NCI-H1092 (cell line): ENCODE data around the gene CCSER1.
"Not testable (repeated sequence)": the region's sequence is repeated elsewhere in the genome, so short reads cannot be mapped to it uniquely, and the experiment has no call there.

ENCODE experiments used
- DNase-seq: peaks from one replicate; lab custom pipeline; 2025; lab: John Stamatoyannopoulos, UW

The CCSER1 gene

DNA sequence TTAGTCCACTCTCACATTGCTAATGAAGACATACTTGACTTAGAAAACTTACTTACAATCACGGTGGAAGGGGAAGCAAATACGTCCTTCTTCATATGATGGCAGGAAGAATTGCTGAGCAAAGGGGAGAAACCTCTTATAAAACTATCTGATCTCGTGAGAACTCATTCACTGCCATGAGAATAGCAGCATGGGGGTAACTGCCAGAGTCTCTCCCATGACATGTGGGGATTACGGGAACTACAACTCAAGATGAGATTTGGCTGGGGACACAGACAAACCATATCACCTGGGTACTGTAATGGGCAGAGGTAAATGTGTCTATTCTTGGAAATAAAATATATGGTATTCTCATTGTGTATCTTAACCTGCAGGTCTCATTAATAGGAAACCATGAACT lies 1464.9 kb downstream of the CCSER1 start:
- DNase-seq: no peak

DNA sequence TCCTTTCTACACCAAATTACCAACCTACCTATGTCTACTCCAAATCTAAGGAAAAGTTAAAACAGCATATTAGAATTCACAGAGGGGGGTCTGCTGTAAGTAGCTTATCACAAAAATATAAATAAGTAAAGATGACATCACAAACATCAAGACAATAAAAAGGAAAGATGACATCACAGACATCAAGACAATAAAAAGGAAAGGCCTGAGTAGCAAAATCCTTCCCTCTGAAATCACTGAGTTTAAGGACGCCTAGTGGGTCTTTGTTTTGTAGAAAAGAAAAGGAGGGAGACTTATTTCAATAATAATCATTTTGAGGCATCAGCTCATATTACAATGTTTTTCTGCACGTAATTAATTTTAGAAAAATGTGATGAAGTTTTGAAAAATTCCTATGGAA lies 1469.5 kb downstream of the CCSER1 start:
- no peak for DNase-seq

DNA sequence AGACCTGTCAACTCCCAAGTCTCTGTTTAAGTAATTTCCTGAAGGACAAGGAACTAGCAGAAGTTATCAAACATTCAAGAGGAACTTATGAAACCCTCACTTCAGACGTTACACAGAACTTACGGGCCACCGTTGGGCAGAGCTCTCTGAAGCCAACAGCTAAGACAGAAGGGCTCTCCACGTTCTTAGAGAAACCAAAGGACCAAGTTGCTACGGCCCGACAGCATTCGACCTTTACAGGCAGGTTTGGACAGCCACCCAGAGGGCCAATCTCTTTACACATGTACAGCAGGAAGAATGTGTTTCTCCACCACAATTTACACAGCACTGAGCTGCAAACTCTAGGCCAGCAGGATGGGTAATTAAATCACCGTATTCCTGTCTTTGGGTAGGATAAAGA lies 1471.5 kb downstream of the CCSER1 start:
- DNase-seq: no peak

DNA sequence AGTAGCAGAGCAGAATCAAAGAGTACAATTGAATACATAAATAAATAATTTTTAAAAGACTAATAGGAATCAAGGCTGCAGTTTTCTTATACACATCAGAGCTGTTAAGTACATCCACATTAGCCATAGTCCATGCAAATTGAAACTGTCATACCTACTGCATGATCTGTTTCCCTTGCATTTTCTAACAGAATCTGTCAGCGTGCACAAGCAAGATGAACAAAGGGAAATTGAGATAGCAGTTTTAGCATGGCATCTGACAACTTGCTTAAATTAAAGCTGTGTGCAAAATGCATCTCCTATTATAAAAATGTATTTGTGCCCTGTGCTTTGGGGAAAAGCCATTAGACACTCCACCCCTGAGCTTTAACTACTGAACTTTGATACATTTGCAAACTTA lies 1473.1 kb downstream of the CCSER1 start:
- DNase-seq: no peak

DNA sequence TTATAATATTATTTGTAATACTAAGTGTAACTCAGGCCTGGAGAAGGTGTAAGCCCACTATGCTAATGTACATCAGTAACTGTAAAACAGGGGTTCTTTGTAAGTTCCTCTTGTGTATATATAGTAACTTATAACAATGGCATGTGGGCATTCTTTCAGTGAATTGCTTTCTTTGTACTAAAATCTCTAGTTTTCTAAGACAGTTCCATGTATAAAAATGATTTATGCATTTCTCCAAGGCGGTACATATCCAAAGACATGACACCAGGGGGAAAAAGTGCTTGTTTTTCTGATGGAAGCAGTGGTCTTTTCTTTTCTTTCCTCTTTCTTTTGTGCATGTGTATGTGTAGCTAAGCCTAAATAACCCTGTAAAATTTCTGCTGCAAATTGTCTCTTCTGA lies 1474.2 kb downstream of the CCSER1 start:
- DNase-seq: no peak

DNA sequence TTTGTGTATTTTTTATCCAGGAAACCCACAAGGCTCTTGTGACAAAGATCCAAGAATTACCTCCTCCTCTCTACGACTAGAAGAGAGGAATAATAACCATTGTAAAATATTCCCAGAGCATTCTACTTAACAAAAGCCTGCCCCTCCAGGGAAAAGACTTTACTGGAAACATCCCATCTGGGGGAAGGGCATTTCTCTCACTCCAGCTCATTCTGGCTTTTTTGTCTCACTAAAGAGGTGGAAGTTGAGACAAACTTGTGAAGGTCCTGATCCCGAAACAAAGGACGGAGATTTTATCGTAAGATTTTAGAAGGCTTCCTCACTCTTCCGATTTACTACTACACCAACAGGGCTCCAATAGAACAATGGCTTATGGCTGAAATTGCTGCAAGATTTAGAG lies 1484.6 kb downstream of the CCSER1 start:
- no peak for DNase-seq

DNA sequence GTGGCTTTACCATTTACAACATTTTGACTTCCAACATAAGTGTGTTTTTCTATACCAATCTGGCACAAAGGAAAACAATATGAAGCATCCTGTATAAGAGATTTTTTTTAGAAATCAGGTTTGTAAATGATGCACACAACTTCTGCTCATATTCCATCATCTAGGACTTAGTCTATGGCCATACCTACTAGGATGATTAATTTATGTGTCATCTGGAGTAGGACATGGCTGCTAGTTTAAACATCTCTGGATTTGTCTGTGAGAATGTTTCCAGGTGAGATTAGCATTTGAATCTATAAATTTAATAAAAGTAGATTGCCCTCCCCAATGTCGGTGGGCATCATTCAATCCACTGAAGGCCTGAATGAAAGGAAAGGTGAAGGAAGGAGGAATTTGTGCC lies 1493.8 kb downstream of the CCSER1 start:
- DNase-seq: no peak

DNA sequence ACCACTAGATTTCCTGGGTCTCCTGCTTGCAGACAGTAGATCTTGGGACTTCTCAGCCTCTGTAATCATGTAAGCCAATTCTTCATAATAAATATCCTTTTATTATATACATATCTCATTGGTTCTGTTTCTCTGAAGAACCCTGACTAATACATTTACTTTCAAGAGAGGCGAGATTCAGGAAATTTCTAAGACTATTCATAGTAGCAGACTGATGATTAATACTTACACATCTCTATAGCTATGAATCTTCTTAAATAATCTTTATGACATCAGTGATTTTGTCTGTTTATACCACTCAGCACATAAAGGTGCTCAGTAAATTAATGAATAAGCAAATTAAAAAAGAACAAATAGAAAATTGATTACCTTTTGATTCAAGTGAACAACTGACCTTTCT lies 1494.3 kb downstream of the CCSER1 start:
- DNase-seq: no peak

DNA sequence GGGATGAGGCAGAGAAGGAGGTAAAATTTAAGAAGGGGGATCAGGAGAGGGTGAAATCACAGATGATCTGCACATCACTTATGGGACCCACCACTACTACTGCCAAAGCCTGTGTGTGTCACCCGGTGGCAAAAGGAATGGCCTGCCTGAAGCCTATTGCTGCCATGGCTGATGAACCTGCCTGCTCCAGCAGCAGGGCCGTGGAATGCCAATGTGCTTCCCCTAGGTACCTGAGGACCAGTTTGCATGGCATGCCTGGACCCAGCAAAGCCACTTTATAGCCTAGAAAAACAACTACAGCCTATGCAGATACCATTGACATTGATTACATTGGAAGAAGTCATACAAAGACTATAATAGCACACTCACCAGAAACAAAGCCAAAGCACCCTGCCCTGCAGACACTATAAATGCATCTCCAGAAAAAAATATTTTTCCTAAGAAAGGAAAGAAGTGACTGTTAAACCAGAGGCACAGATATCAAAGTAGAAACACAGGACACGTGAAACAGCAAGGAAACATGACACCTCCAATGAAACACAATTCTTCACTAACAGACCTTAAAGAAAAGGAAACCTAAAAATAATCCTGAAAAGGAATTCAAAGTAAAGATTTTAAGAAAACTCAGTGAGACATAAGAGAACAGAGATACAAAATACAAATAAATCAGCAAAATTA lies 1495.9 kb downstream of the CCSER1 start:
- DNase-seq: no peak

DNA sequence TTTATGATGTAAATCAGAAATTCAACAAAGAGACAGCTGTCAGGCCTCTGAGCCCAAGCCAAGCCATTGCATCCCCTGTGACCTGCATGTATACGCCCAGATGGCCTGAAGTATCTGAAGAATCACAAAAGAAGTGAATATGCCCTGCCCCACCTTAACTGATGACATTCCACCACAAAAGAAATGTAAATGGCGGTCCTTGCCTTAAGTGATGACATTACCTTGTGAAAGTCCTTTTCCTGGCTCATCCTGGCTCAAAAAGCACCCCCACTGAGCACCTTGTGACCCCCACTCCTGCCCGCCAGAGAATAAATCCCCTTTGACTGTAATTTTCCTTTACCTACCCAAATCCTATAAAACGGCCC lies 1496.4 kb downstream of the CCSER1 start:
- not testable (repeated sequence) for DNase-seq

DNA sequence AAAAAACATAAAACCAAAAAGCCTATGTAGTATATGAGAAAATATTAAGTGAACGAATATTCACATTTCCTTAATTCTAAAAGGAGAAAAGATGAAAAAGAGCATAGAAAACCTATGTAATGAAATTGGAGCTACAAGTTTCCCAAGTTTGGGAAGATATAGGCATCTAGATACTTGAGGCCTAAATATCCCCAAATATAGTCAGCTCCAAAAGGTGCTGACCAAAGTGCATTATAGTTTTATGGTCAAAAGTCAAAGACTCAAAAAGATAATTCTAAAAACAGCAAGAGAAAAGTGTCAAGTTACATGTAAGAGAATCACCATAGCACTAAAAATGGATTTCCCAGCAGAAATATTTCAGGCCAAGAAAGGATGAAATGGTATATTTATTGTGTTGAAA lies 1502.9 kb downstream of the CCSER1 start:
- no peak for DNase-seq

DNA sequence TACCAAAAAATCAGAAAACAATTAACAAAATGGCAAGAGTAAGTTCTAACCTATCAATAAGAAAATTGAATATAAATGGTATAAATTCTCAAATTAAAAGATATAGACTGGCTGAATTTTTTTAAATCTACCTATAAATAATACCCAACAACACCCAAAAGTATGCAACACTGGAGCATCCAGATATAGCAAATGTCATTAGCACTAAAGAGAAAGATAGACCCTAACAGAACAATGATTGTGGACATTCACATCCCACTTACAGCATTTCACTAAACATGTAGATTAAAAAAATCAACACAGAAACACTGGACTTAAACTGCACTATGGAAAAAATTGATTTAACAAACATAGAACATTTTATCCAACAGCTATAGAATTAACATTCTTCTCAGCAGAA lies 1503.6 kb downstream of the CCSER1 start:
- DNase-seq: no peak

DNA sequence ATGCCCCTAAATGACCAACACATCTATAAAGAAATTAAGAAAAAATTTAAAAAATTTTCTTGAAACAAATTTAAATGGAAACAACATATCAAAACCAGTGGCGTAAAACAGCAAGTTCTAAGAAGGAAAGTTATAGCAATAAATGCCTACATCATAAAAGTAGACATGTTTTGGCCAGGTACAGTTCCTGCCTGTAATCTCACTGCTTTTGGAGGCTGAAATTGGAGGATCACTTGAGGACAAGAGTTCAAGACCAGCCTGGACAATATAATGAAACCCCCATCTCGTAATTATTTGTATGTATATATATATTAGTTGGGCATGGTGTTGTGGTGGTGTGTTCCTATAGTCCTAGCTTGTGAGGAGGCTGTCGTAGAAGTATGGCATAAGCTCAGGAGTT lies 1504.1 kb downstream of the CCSER1 start:
- DNase-seq: no peak

DNA sequence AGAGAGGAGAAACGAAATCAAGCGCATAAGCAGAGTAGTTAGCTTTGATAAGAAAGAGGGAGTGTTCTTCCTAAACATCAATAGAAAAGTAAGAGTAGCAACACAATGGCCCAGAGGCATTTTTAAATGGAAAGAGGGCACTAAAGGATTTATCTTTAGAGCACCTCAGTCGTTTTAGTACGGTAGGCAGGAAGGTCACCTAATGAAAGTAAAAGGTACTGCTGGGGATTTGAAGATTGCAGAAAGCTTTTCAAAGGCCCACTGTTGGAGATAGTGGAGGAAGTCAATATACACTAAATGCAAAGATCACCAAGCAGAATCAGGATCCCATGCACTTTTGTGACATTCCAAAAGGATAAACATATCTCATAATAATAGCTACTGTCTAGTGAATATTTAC lies 1508.9 kb downstream of the CCSER1 start:
- DNase-seq: no peak
